GM11168 (cell line): ENCODE measurements around the gene CRB2.

Experiments
- in situ Hi-C: fragments of 300-500 bp; cut with MboI; formaldehyde crosslinking; loops from one replicate; pipeline ENCODE4 v1.12.0; 2022; ENCODE audit warnings: low sequenced_read_pairs; ENCODE audit not compliant: unreplicated experiment

Gene CRB2

DNA sequence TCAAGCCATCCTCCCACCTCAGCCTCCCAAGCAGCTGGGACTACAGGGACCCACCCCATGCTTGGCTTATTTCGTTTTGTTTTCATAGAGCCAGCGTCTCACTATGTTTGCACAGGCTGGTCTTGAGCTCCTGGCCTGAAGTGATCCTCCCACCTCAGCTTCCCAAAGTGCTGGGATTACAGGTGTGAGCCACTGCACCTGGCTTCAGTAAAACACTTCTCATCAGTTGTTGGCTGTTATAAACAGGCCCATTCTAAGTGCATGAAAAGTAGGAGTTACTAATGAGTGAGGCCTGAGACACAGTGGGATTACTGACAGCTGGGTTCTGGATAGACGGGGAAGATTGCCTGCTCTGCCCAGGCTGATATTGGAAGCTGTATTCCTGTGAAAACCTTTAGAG lies 3.5 kb downstream of the CRB2 start:
- in situ Hi-C loops: no loop called here

GRCh38 chr9:123360161-123361085 lies 4.4 kb downstream of the CRB2 start:
- in situ Hi-C loops: no loop called here

- in situ Hi-C loops: no loop called here
Measured at GRCh38 chr9:123361086-123361730, 5.2 kb downstream of the CRB2 start.

DNA sequence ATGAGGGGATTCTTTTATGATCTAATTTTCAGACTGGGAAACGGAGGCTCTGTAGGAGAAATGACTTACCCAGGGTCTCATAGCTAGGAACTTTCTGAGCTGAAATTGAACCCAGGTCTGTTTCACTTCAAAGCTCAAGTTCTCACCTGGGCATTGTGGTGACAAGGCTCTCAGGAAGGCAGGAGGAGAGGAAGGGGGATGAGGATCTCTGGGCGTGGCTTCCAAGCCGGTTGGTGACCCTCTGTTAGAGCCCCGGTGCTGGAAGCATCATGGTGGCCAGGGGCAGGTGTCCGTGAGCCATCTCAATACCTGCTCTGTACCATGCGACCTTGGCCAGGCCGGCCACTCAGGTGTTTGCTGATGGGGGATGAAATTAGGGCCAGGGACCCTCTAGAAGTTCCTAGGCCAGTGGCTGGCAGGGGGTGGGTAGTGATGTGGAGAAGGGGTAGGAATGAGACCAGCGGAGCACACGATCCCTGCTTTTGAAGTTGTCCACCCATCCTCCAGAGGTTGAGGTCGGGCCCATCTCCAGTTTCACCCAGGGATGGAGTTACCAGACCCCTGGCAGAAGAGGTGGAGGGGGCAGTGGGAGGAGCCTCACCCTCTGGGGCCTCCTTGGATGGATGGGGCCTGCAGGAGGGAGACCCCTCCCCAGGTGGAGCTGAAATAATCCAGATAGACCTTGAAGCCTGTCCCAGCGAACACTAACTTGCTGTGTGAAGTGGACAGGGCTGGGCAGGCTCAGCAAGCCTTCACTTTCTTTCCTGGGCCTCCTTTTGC lies 5.9 kb downstream of the CRB2 start:
- in situ Hi-C loops: no loop called here

DNA sequence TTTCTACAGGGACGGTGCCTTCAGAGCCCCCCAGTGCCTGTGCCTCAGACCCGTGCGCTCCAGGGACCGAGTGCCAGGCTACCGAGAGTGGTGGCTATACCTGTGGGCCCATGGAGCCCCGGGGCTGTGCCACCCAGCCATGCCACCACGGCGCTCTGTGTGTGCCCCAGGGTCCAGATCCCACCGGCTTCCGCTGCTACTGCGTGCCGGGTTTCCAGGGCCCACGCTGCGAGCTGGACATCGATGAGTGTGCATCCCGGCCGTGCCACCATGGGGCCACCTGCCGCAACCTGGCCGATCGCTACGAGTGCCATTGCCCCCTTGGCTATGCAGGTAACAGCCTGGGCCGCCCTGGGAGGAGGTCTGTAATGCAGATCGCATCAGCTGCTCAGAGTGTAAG lies 6.9 kb downstream of the CRB2 start:
- in situ Hi-C loops: no loop called here

DNA sequence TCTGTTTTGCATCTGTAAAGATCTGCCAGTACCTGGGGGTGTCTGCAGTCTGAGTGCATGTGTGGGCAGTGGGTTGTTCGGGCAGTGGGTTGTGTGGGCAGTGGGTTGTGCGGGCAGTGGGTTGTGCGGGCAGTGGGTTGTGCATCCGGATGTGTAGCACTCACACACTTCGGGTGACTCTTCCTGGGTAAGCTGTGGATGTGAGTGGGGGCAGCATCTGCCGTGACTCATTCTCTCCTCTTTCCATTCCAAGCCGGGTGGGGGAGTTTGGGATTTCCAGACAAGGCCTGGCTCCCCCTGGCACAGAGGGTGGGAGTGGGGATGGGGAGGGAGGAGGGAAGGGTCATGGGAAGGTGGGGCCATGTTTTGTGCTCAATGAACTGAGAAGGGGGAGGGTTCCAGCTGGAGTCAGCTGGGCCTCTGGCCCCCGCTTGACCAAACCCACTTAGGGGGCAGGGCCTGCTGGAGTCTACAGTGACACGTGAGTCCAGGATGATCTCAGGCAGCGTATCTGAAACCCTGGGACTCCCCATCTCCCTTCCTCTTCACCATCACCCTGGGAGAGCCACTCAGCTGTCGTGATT lies 8.3 kb downstream of the CRB2 start:
- in situ Hi-C loops: no loop called here

- in situ Hi-C loops: no loop called here
Measured at GRCh38 chr9:123365287-123365880, 9.4 kb downstream of the CRB2 start.

GRCh38 chr9:123365881-123366528 lies 10.0 kb downstream of the CRB2 start:
- in situ Hi-C loops: no loop called here

- in situ Hi-C loops: no loop called here
Measured at GRCh38 chr9:123368023-123368422, 12.0 kb downstream of the CRB2 start.

GRCh38 chr9:123368536-123369153 lies 12.6 kb downstream of the CRB2 start:
- in situ Hi-C loops: no loop called here

DNA sequence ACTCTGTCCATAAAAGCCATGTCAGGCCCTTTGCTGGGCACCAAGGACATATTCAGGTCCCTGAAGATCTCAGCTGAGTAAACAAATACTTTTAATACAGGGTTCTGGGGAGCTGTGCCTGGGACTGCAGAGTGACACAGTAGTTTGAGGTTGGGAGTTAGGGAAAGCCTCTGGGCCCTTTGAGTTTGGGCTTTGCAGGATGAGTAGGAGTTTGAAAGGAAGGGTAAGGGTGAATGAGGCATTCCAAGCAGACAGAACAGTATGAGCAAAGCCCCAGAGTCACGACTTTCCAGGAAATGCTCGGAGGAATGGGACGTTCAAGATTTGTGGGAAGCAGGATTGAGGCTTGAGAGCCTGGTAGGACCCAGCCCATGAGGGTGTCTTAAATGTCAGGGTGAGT lies 13.3 kb downstream of the CRB2 start:
- in situ Hi-C loops: no loop called here

DNA sequence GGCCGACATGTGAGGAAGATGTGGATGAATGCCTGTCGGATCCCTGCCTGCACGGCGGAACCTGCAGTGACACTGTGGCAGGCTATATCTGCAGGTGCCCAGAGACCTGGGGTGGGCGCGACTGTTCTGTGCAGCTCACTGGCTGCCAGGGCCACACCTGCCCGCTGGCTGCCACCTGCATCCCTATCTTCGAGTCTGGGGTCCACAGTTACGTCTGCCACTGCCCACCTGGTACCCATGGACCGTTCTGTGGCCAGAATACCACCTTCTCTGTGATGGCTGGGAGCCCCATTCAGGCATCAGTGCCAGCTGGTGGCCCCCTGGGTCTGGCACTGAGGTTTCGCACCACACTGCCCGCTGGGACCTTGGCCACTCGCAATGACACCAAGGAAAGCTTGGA lies 14.1 kb downstream of the CRB2 start:
- in situ Hi-C loops: no loop called here

GRCh38 chr9:123370526-123371227 lies 14.7 kb downstream of the CRB2 start:
- in situ Hi-C loops: no loop called here

- in situ Hi-C loops: no loop called here
Measured at GRCh38 chr9:123371228-123371584, 15.2 kb downstream of the CRB2 start.

- in situ Hi-C loops: no loop called here
Measured at GRCh38 chr9:123371805-123372590, 16.0 kb downstream of the CRB2 start.

DNA sequence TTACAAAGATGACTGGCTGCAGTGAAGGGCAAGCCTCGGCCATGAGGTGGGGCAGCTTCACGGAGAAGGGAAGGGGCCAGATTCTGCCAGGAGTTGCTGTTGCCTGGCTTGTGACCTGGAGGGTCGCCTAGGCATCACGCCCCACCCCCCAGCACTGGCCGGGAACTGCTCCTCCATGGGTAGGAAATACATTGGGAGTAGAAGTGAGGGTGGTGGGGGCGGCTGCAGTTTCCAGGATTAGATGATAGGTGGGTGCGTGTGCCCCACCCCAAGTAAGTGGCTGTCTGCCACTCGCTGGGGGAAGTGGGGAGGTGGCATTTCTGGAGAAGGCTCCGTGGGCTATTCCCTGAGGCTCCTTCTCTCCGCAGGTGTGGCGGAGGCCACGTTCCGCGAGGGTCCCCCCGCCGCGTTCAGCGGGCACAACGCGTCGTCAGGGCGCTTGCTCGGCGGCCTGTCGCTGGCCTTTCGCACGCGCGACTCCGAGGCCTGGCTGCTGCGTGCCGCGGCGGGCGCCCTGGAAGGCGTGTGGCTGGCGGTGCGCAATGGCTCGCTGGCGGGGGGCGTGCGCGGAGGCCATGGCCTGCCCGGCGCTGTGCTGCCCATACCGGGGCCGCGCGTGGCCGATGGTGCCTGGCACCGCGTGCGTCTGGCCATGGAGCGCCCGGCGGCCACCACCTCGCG lies 16.9 kb downstream of the CRB2 start:
- in situ Hi-C loops: no loop called here

DNA sequence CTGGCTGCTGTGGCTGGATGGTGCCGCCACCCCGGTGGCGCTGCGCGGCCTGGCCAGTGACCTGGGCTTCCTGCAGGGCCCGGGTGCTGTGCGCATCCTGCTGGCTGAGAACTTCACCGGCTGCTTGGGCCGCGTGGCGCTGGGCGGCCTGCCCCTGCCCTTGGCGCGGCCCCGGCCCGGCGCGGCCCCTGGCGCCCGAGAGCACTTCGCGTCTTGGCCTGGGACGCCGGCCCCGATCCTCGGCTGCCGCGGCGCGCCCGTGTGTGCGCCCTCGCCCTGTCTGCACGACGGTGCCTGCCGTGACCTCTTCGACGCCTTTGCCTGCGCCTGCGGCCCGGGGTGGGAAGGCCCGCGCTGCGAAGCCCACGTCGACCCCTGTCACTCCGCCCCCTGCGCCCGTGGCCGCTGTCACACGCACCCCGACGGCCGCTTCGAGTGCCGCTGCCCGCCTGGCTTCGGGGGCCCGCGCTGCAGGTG lies 17.5 kb downstream of the CRB2 start:
- in situ Hi-C loops: no loop called here
